NCI-H1092 (cell line): ENCODE measurements around the gene CCT2.
"Not testable (repeated sequence)": the region's sequence is repeated elsewhere in the genome, so short reads cannot be mapped to it uniquely, and the experiment has no call there.

Experiments used
- DNase-seq: peaks from one replicate; lab custom pipeline; 2025; lab: John Stamatoyannopoulos, UW

The CCT2 gene

GRCh38 chr12:69589082-69589481 is 3.8 kb downstream of the CCT2 start:
- no peak for DNase-seq

GRCh38 chr12:69595689-69596088 is 10.4 kb downstream of the CCT2 start:
- DNase-seq, result no peak

GRCh38 chr12:69598174-69598753 is 13.0 kb downstream of the CCT2 start:
- DNase-seq, result no peak

GRCh38 chr12:69600804-69601203 is 15.5 kb downstream of the CCT2 start:
- no peak for DNase-seq

- DNase-seq, result no peak
Observed at GRCh38 chr12:69601962-69602685, 16.9 kb downstream of the CCT2 start.

- no peak for DNase-seq
Observed at GRCh38 chr12:69602954-69603353, 17.7 kb downstream of the CCT2 start.

- DNase-seq, result not testable (repeated sequence)
Observed at GRCh38 chr12:69603556-69603955, 18.3 kb downstream of the CCT2 start.

- not testable (repeated sequence) for DNase-seq
Observed at GRCh38 chr12:69604275-69604674, 19.0 kb downstream of the CCT2 start.

- no peak for DNase-seq
Observed at GRCh38 chr12:69608114-69608513, 22.9 kb downstream of the CCT2 start.

- no peak for DNase-seq
Observed at GRCh38 chr12:69610126-69610525, 24.9 kb downstream of the CCT2 start.

GRCh38 chr12:69610729-69611128 is 25.5 kb downstream of the CCT2 start, which contains the start of gene LRRC10:
LRRC10 (minus strand) TSS chr12:69610907; CDS start chr12:69610838, 69 bp downstream.
- no peak for DNase-seq

- DNase-seq, result no peak
Observed at GRCh38 chr12:69613351-69613750, 28.1 kb downstream of the CCT2 start.

- no peak for DNase-seq
Observed at GRCh38 chr12:69616025-69616424, 30.8 kb downstream of the CCT2 start.

GRCh38 chr12:69619050-69619449 is 33.8 kb downstream of the CCT2 start:
- no peak for DNase-seq

GRCh38 chr12:69620077-69620476 is 34.8 kb downstream of the CCT2 start:
- DNase-seq, result no peak

GRCh38 chr12:69620921-69621320 is 35.7 kb downstream of the CCT2 start:
- no peak for DNase-seq

- no peak for DNase-seq
Observed at GRCh38 chr12:69621551-69621950, 36.3 kb downstream of the CCT2 start.

GRCh38 chr12:69623970-69624369 is 38.7 kb downstream of the CCT2 start:
- peak; percentile 73 for DNase-seq

GRCh38 chr12:69627501-69627900 is 42.2 kb downstream of the CCT2 start:
- no peak for DNase-seq

- no peak for DNase-seq
Observed at GRCh38 chr12:69630191-69630590, 44.9 kb downstream of the CCT2 start.

GRCh38 chr12:69633061-69633460 is 47.8 kb downstream of the CCT2 start:
- no peak for DNase-seq

- DNase-seq, result peak; percentile 29
Observed at GRCh38 chr12:69639400-69640016, 54.2 kb downstream of the CCT2 start.

- no peak for DNase-seq
Observed at GRCh38 chr12:69641546-69641945, 56.3 kb downstream of the CCT2 start.
